Measurements from ENCODE around the gene TPM1.

TPM1 gene

DNA sequence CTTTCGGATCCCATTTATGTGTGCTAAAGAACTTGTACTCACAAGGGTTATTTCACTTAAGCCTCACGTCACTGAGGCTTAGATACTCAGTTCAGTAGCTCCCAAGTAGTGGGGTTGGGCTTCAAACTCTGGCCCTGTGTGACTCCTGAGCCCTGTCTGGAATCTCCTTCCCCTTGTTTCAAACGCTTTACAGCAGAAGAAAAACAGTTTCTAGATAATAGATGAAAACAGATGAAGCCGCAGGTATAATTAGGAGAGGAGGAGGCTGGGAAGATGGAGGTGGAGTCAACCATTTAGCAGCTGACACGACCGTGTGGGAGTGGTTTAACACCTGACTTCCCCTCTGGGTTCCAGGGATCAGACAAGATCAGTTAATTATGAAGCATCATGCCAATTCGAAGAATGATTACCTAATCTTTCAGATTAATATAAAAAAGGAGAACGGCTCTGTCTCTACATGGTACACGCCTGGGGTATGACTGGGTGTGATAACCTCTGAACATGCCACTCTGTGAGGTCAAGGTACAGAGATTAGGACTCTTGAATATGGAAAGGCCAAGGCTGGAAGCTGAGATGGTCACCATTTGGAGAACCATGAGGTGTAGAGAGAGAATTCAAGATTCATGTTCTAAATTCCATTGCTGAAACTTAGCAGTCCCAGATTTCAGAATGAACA lies 31.1 kb downstream of the TPM1 start:
- DNase-seq (ENCODE audit: low read depth in 1 of 2, low spot score in 1 of 2): no peak

DNA sequence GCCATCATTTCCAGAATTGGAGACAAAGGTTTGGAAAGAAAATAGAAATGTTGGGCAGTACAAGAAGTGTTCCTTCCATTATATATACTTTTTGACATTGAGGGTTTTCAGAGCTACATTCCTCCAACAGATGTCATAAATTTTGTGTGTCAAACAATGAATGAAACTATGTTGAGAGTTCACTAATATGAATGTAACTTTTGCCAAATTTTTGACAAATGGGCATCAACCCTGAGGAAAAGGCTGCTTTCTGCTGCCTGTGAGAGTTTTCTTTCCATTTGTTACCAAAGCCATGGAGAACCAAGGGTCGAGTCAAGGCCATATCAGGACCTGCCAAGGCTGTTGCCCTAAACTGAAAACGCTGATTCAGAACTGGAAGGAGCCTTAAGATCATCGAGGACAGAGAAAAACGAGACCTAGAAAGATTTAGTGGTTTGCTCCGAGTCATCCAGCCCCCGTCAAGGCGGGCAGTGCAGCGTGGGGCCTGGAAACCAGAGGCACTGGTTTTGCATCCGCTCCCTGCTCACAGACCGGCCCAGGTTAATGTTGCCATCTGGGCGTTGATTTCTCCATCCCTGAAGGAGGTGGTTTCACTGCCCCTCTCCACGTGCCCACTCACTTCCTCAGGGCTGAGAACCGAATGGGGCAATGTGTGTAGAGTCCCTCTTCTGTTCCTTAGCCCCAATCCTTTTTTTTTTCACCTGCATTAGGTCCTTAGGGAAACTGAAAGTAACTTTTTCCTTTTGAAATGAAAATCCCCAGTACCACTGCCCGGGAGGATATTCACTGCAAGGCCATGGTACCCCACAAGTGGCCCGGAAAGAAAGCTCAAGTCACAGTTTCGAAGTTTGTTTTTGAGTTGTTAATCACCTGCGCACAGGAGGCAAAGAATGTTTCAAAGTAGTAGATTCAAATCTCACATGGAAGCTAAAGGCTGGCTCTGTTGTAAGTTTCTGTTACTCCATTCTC lies 32.8 kb downstream of the TPM1 start:
- DNase-seq (ENCODE audit: low read depth in 1 of 2, low spot score in 1 of 2): no peak

DNA sequence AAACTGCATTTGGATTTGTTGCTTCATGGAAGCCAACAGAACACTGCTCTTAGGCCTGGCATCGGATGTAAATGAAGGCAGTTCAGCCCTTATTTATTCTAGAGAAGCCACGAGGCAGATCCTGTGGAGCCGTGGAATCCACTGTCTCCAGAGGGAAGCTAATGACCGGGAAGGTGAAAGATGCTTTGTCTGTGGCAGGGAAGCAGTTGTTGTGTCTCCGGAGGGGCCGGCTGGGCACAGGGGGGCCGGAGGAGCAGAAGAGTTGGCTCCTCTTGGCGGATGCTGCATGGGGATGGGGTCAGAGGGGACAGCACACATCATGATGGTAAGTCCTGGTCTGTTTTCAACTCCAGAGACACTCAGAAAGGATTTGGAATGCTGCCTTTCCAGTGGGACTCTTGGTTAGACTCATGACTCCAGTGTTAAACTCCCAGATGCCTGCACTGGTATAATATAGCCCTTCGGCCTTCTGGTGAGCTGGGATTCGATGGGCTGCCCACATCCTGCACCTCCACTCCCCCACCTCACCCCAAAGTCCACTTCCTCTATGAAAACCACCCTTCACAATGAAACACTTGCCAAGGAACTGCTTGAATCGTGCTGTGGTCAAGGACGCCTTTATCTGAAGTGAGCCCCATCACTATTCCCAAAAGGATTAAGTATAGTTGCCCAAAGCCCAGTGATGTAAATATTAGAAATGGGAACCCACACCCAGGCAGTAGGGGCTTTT lies 33.6 kb downstream of the TPM1 start:
- no peak for DNase-seq (ENCODE audit: low read depth in 1 of 2, low spot score in 1 of 2)

DNA sequence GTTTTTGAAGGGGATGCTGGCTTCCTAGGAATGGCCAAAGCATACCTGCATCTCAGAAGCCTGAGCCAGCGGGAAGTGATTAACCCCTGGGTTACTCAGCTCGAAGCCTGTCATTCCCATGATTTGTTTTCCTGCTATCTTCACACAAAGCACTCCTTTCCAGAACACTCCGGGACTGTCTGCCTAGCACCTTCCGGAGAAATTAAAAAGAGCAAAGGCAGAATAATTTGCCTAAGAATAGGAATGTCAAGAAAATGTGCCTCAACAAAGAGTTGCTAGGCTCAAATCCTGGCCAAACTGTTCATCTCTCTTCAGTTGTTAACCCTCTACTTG lies 34.1 kb downstream of the TPM1 start:
- no peak for DNase-seq (ENCODE audit: low read depth in 1 of 2, low spot score in 1 of 2)

DNA sequence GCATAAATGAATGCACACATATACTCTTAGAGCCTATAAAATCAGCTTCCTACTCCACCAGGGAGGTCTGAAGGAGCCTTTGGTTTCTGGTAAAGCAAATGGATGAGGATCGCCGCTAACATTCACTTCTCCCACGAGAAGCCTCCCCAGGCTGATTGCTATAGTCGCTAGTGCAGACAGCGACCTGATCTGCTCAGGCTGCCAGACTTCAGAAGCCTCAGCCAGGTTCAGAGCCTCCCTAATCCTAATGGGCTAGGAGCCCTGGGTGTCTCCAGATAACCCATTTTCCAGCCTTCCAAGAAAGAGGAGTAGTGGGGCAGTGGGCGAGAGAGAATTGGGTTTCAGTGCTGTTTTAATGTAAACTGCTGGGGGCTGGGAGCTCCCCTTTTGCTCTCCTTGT lies 35.4 kb downstream of the TPM1 start:
- no peak for DNase-seq (ENCODE audit: low read depth in 1 of 2, low spot score in 1 of 2)

DNA sequence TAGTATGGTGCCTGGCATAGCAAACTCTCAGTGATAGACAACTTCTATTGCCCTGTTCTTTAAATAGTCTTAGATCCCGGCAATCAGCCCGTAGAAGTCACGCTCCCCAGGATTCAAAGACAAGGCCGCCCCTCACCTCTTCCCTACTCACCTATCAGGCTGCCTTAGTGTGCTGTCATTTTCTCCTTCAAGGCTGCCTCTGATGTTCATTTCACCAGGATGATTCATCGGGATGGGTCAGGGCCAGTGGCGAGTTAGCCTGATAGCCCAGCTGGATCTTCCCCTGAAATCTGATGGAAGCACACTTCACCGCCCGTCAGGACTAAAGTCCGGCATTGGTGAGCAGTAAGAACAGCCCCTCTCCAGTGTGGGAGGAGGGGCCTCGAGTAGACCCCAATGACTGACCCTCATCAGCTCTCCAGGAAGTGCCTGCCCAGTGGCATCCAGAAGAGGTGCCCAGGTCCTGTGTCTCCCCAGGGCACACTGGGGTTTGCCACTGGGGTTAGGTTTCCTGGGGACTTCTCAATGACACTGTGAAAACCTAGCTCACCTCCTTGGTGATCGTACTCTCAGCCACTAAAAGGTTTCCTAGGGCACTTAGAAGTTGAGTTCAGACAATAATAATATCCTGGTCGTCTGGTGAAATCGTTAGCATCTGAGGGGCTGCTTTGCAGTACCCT lies 37.5 kb downstream of the TPM1 start:
- no peak for DNase-seq (ENCODE audit: low read depth in 1 of 2, low spot score in 1 of 2)

DNA sequence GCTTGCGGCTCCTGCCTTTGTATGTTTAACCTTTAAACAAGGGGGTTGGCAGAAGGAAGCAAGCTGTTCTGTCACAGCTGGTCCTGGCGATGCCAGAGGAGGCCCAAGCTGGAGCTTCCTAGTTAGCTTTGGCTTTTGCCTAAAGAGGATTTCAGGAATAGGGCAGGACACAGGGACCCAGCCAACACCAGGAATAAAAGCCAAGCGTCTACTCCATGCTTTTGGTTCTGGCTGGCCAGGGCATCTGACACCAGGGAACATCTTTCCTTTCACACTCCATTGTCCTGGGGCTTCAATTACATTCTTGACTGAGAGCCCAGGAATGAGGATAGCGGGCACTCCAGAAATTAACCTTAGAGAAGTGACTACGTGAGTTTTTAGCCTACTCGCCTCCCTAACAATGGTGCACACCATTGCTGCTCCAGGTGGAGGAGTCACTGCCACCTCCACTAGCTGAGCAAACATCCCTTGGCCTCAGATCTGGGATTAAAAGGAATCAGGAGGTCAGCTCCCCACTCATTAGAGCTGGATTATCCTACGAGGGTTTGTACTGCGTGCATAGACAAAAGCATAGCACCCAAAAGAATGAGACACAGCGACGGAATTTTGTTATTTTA lies 38.2 kb downstream of the TPM1 start:
- no peak for DNase-seq (ENCODE audit: low read depth in 1 of 2, low spot score in 1 of 2)

DNA sequence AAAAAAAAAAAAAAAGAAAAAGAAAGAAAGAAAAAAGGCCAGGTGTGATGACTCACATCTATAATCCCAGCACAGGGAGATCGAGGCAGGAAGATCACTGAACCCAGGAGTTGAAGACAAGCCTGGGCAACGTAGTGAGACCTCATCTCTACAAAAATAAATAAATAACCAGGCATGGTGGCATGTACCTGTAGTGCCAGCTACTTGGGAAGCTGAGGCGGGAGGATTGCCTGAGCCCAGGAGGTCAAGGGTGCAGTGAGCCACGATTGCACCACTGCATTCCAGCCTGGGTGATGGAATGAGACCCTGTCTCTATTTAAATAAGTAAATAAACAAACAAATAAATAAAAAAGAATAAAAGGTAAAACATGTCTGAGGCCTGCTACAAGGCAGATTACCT lies 39.8 kb downstream of the TPM1 start:
- DNase-seq (ENCODE audit: low read depth in 1 of 2, low spot score in 1 of 2): no peak

DNA sequence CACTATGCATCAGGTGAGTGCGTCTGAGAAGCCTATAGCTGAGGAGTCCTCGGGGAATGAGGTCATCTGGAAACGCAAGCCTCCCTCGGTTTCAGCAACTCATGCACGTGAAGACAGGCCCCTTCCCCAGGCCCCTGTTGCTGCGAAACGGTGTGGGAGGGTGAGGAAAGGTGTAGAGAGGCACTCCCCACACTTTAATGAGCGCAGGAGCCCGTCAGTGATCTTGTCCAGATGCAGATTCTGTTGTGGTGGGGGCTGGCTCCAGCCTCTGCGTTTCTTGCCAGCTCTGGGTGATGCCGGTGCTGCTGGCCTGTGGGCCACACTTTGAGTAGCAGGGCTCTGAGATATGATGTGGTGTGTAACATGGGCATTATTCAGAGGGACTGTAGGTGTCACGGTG lies 40.5 kb downstream of the TPM1 start:
- no peak for DNase-seq (ENCODE audit: low read depth in 1 of 2, low spot score in 1 of 2)

DNA sequence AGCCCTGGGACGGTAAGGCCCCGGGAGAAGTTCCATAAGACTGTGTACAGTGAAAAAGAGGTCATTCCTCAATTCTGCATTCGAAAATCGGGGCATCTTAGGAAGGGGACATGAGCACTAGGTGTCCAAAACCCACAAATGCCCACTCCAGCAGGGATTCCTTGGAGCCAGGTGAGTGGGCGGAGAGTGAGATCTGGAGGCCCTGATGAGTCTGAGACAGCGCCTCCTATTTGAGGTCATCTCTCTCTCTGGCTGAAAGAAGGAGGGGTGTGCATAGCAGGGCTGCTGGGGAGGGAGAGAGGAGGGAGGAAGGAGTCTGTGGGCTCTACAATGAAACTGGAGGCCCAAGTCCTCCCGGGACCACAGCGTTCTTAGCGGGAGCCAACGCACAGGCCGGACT lies 41.0 kb downstream of the TPM1 start:
- no peak for DNase-seq (ENCODE audit: low read depth in 1 of 2, low spot score in 1 of 2)

DNA sequence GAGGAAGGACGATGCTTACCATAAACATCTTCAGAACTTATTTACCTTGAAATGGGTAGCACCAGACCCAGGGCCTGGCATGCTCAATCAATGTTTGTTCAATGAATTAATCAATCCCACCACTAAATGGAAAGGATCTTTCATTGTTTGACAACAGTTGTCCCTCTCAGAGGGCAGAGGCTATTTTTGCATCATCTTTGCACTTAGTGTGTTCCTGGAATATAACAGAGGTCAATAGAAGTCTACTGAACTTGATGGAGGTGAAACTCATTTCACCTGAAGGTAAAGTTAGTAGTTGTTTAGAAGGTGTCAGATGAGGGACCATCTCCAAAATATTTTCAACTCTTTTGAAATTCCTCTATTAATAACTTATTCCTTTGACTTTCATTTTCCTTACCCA lies 42.3 kb downstream of the TPM1 start:
- no peak for DNase-seq (ENCODE audit: low read depth in 1 of 2, low spot score in 1 of 2)

DNA sequence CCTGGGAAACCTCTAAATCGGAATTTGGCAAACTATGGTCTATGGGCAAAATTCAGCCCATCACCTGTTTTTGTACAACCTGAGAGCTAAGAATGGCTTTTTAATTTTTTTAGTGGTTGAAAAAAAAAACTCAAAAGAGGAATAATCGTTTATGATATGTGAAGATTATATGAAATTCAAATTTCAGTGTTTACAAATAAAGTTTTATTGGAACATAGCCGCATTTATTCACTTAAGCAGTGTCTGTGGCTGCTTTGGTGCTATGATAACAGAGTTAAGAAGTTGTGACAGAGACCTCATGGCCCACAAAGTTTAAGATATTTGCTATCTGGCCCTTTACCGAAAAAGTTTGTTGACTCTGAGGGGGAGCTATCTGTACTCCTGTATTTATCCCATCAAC lies 42.7 kb downstream of the TPM1 start:
- no peak for DNase-seq (ENCODE audit: low read depth in 1 of 2, low spot score in 1 of 2)

DNA sequence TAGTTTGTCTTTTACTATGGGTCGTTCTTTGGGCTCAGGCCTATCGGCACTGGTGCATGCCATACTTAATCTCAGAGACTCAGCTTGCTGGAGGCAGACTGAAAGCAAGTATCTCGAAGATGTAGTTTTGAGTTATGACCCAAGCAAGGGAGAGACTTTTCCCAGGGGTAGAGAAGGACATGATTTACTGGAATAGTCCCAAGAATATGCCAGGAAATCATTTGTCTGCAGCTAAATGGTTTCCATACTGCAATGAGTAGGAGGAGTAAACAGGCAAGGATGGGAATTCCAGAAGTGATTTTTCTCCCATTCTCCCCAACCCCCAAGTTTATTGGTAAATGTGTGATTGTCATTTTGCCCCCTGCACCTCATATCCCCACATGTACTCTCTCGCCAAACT lies 43.7 kb downstream of the TPM1 start:
- no peak for DNase-seq (ENCODE audit: low read depth in 1 of 2, low spot score in 1 of 2)

DNA sequence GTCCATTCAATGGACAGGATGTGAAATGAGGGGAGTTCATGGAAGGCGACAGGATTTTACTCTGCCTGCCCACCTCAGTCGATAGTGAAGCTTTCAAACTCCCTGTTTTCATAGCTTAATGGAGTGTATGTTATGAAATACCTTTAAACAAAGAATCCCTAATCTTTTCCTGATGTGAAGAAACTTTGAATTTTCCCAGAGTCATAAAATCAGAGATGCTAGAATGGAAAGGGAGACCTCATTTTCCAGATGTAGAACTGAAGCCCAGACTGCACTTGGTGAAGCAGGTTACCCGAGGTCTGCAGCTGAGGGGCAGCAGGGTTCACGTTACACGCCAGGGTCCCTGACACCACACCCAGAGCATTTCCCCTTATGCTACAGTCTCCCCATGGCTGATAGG lies 44.4 kb downstream of the TPM1 start:
- no peak for DNase-seq (ENCODE audit: low read depth in 1 of 2, low spot score in 1 of 2)

DNA sequence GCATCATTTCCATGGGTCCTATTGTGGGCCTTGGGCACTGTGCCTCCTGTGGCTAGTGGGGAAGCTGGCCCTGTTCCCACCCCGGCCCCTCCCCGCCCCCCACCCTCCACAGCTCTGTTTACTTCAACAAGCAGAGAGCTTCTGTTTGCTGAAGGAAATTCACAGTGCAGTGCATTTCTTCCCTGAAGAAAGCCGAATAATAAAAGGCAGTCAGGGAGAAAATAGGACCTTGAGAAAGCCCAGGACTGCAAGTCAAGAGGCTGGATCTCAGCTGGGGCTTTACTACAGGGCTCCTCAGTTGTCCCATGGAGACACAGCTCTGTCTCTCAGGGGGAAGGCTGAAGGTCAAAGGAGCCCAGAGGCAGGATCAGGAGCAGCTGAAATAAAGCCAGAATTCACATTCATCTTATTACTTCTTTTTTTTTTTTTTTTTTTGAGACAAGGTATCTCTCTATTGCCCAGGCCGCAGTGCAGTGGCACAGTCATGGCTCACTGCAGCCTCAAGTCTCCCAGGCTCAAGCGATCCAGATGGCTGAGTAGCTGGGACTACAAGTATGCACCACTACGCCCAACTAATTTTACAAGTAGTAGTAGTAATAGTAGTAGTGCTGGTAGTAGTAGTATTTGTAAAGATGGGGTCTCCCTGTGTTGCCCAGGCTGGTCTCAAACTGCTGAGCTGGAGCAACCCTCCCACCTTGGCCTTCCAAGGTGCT lies 46.1 kb downstream of the TPM1 start:
- DNase-seq (ENCODE audit: low read depth in 1 of 2, low spot score in 1 of 2): no peak

DNA sequence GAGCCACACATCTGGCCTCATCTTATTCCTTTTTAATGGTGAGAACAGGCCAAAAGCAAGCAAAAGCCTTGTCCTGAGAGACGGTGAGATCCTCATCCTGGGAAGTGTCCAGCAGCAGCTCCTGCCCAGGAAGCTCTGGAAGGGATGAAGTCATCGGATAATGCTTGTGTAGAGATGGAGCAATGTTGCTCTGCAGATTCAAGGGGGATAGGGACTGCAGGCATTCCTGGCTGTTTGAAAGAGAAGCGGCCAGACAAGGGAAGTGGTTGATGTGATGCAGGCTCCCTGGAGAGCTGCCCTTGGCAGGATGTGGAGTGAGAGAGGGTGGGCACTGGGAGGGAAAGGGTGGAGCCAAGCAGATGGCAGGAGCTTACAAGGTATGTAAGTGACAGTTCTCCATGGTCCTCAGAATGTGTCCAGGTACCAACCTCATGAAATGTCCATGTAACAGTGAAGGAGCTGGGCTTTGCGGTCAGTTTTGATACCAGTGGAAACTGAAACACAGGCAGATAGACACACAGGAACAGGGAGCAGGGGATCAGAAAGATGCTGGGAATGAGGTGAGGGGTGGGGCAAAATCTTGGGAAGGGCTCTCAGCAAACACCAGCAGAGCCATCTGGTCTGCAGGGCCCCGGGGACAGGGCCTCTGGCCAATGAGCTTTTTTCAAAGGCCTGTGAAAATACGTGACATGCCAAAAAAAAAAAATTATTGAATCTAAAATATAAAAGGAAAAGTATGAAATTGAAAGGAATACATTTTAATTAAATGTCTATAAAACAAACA lies 46.9 kb downstream of the TPM1 start:
- DNase-seq (ENCODE audit: low read depth in 1 of 2, low spot score in 1 of 2): no peak

DNA sequence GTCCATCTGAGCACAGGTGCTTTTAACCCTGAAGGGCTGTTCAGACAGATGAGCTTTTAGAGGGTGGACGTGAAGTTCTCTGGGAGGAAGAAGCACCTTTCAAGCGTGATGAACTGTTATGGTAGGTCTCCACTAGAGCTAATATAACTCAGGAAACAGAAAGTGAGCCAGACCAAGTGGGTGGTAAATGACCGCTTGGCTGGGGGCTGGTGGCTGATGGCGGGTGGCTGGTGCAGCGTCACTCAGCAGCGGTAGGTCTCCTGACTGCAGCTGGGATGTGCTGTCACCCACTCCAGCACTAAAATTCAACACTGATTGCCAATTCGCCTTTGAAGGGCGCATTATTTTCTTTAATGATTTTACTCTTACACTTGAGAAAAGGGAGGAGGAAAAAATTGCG lies 47.9 kb downstream of the TPM1 start:
- DNase-seq (ENCODE audit: low read depth in 1 of 2, low spot score in 1 of 2): no peak

DNA sequence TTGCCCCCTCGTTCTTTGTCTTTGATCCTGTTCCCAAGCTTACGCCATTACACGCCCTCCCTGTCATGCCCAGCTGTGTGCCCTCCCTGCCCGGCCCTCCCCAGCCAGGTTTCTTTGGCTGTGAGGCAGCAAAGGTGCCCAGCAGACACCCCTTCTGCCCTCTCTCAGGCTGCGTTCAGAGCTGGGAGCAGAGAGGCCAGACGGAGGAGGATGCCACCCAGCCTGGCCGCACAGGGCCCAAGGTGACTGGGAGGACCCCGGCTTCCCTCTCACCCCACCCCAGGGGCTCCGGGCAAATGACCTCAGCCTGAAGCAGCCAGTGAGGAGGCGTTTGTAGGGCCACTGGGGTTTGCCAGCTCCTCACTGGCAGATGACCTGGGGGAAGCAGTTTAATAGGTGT lies 48.3 kb downstream of the TPM1 start:
- DNase-seq (ENCODE audit: low read depth in 1 of 2, low spot score in 1 of 2): no peak

DNA sequence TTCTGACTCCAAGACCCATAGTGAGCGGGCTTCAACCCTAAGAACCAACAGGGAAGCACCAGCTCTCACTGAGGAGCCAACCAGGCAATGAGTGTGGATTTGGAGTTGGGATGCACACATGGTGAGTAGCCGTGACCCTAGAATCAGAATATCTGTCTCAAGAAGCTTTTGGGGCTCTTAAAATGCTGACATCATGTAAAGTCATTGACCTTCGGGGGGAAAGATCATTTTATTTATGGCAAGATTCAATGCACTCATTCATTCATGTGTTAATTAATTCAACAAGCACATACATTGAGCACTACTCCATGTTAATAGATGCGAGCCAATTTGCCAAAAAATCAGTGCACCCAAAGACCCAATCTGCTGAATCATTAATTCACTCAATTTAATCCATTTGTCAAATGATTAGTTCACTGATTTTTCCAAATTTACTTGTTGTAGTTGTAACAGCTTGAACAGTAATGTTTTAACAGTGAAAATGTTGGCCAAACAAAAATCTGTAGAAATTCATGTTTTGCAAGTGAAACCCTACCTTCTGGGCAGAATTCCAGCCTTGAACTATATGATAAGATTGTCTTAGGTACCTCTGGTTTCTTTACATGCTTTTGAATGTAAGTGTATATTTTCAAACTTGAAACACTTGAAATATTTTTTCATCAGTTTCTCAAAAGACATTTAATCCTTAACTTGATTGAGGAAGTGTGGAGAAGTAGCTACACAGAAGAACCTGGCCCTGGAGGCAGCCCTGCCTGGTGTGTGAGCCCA lies 49.3 kb downstream of the TPM1 start:
- no peak for DNase-seq (ENCODE audit: low read depth in 1 of 2, low spot score in 1 of 2)
